ENCODE results near the gene HOXC10.

The HOXC10 gene

DNA sequence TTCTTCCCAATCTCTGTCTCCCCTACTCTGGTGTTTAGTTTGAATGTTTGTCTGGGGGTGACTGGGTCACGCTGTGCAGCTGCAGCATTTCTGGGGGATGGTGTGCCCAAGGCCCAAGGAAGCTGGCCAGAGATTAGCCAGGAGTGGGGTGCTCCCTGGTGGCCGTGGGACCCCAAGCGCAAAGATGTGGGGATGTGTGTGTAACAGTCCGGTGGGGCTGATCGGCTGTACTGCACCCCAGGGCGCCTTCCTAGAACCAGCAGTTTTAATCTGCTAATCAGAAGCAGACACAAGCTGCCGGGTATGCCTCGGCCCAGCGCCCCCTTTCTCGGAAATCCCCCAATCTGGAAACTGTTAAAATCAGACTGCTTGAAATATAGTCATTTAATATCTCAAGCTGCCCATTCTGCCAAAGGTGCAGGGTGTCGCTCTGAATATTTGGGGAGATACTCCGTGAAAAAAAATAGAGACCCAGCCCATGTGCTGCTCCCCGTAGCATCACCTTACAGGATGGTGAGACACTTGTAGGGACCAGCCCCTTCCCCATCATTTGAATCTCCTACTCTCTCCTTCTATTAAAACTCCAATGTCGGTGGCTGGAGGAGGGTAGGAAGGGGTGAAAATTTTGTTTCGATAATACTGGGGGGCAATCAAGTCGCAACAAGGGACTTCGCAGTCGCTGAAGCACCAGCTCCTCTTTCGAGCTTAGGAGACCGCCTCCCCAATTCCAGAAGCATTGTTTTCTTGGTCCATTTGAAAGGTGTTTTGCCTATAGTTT is 19.3 kb downstream of the HOXC10 start:
- no peak for DNase-seq

GRCh38 chr12:54004841-54005530 is 20.0 kb downstream of the HOXC10 start:
- no peak for DNase-seq

DNA sequence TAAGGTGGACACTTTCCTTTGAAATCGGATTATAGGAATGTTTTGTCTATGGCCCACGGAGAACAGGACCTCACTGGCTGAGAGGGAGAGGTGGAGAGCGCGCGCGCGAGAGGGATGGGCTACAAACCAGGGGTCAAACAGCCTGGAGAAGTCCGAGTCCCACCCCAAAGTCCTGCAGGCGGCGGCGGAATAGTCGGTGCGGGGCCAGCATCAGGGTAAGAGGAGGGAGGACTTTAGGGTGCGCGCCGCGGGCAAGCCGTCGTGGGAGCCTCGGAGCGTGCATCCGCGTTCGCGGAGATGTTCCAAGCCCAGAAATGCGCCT is 20.5 kb downstream of the HOXC10 start:
- no peak for DNase-seq

- DNase-seq: peak; percentile 50
Observed at GRCh38 chr12:54005853-54006558, 21.1 kb downstream of the HOXC10 start.

GRCh38 chr12:54006559-54007220 is 21.7 kb downstream of the HOXC10 start:
- DNase-seq: no peak

DNA sequence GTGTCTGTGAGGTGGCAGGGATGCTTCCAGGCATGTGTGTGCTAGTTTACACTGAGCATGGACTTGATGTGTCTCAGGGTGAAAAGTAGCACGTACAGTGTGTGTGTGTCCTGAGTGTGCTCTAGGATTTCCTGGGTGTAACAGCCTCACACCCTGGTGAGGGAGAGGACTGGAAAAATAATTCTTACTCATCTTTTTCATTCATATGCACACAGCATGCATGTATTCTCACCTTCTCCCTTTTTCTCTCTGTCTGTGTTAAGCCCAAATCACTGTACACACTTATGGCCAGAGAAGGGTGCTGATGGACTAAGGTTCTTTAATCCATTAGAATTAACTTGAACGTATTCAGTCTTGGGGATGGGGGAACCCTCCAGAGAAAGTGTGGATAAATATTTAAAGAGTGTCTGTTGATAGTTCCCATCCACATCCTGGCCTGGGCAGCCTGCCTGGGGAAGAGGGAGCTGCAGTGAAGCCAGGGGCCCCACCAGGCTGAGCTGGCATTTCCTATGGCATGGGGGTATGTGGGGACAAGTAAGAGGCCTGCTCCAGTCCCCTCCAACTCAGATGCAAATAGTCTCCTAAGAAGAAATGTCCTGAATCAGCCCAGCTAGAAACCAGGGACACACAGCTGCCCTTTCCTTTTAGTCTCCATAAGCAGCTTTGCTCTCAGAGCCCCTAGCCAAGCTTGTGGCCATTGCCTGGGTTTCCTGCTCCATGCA is 22.8 kb downstream of the HOXC10 start:
- DNase-seq: no peak

GRCh38 chr12:54008260-54008552 is 23.3 kb downstream of the HOXC10 start:
- no peak for DNase-seq

GRCh38 chr12:54009171-54010052 is 24.5 kb downstream of the HOXC10 start:
- peak; percentile 8 for DNase-seq

DNA sequence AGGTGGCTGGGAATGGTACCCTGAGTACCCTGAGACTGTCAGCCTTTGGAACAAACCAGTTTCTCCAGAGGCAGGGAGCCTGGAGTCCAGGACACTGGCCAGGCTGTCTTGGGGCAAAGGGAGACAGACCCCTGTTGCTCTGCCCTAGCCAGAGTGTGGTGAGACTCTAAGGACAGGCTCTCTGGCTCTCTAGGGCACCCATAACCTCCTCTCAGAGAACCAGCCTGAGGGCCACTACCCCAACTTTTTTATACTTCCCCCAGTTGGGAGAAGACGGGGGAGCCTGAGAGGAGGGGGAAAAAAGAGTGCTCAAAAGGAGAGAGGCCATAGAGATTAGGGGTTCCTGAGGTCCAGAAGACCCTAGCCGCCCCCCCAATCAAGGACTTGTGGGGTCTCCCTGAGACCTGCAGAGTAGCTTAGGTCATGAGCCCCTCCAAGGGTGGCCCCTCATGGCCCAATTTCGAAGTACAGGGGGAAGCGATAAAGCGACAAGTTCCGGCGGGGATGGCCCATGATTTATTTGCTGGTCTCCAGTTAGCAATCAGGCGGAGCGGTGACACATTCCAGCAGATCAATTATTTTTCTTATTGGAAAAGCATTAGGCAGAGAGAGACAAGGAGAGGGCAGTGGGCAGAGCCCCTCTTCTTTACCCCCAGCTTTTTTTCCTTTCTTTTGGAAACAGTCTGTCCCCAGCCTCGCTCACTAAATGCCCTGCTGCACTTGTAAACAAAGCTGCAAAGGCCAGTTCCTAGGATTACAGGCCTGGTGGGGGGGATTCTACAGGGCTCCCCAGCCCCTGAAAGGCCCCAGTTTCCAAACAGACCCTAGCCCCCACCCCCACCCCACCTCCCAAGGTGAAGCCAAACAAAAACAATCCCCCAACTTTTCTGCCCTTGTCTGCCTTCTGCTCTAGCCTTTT is 25.4 kb downstream of the HOXC10 start:
- DNase-seq: no peak

GRCh38 chr12:54010972-54011664 is 26.2 kb downstream of the HOXC10 start:
- no peak for DNase-seq

- DNase-seq: no peak
Observed at GRCh38 chr12:54011665-54012532, 27.0 kb downstream of the HOXC10 start.

DNA sequence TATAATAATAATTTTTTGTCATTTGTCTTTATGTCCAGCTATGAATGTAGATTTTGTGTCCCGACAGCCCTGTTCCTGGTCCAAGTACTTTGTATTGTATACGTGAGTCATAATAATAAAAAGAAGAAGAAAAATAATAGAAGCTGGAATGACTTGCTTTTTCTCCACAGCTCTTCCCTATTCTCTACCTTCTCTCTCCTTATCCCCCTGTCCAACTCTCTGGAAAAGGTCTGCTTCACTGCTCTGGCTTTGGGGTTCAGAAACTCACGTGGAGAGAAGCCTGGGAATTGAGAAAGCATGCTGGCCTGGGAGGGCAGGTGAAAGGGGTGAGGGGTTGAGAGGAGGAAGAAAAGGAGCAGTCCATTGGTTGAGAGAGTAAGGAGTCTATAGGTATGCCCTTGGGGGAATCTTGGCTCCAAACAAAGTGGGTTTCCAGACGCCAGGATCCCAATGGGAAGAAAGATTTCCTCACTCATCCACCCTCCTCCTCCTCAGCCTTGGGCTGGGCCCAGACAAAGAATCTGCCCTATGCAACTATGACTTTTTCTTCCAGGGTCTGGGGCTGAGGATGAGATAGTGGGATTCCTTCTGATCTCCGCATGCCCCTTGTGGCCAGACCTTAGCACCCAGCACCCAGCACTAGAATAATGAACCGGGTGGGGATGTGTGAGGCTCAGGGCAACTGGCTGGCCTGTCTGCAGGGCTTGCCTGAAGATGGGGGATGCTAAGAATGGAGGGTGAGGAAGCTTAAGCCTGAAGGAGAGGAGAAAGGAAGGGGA is 27.9 kb downstream of the HOXC10 start:
- DNase-seq: no peak

DNA sequence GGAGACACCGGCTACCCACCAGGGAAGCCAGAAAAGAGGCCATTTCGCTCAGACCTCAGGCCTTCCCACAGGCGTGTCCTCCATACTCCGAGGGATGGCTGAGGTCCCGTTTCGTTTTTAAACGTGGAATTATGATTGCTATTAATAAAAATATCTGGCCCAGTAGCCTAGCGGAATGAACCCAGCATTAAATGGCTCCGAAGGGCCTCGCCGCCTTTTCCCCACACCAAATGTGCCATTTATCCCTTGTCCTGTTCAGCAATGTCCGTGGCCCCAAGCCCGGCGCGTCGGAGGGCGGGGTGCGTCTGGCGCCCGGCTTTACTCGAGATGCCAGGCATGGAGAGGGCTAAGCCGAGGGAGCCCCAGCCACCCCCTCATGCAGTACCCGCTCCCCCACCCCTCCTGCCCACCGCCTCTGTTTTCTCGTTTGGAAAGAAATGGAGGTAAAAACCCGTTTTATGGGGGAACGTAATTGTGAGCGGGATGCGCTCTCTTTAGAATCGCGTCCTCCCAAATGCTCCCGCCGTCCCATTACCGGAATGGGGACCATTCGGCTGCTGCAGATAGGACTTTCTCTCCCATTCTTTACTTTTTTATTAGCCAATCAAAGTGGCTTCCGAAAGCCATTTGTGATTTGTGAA is 29.6 kb downstream of the HOXC10 start:
- DNase-seq: no peak

DNA sequence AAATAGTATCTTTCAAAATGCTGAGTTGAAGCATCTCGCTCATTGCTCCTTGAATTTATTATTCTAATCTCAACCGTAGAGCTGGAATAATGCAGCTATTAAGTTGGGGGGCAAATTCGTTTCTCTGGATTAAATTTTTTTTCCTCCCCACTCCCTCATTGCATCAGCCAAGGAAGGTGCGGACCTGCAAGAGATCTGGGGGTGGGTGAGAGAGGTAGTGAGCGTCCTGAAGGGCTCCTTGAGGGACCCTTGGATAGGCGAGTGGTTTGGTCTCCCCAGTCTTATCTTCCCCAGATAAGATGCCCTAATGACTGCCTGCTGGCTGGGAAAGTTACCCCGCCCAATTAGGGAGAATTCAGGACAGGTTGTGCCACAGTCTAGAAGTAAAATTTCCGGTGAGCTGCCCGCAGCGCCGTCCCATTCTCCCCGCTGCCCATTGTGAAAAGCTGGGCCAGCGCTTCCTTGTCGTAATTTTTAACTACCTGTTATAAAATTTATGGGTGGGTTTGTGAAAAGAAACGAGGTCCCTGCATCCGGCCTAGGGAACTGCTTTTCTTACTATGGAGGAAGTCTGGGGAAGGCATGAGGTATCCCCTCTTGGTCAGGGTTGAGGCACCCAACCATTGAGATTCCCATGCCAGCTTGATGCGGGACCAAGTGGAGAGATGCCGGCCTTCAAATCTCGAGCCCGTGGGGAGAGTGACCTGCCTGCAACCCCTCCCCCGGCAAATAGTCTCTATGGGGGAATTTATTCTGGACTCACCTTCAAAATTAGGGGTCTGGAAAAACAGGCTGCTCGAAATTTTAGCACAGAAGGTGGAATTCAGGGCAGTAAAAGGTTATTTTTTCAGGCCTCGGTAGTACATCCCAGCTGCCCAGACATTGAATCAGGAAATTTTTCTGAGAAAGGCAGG is 30.3 kb downstream of the HOXC10 start:
- DNase-seq: no peak

GRCh38 chr12:54016051-54016450 is 31.1 kb downstream of the HOXC10 start:
- DNase-seq: no peak

DNA sequence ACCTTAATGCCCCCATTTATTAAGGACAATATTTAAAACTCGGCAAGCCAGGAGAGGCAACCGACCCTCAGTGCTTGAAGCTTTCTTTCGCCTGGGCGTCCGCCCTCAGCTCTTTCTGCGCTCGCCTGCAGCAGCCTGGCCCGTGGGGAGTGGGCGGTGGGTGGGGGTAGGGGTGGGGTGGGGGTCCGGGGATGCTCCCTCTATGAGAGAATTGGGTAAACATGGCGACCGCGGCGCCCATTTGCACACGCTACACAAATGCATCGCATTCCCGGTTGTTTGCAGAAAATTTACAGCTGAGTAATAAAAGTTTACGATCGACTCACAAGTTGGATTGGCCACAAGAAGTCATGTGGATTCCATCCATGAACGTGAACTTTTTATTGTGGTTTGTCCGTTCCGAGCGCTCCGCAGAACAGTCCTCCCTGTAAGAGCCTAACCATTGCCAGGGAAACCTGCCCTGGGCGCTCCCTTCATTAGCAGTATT is 31.6 kb downstream of the HOXC10 start:
- no peak for DNase-seq

Measured in MV-4-11 (cell line).